WERI-Rb-1 (cell line): Measurements from ENCODE around the gene TNNI2.

Source experiments
- DNase-seq: peaks from one replicate; pipeline ENCODE4 v3.0.0-alpha.2; 2020
- H3K27ac ChIP-seq: fragments of 250-450 bp; sonication (Bioruptor Pico); 2 replicates; pipeline ENCODE4 v1.5.1; 2020; ENCODE audit warnings: mild to moderate bottlenecking, moderate library complexity
- H3K27me3 ChIP-seq: fragments of 250-450 bp; sonication (Bioruptor Pico); 2 replicates; pipeline ENCODE4 v1.5.1; 2021; ENCODE audit warnings: mild to moderate bottlenecking, low read depth, moderate library complexity; ENCODE audit not compliant: insufficient read depth, severe bottlenecking
- H3K36me3 ChIP-seq: fragments of 250-450 bp; sonication (Bioruptor Pico); 2 replicates; pipeline ENCODE4 v1.5.1; 2020; ENCODE audit warnings: mild to moderate bottlenecking, moderate library complexity
- H3K4me3 ChIP-seq: 2 replicates; pipeline ENCODE4 v1.5.1; 2011; ENCODE audit warnings: low read depth, mild to moderate bottlenecking, control low read depth, low read length
- H3K9me3 ChIP-seq: fragments of 250-450 bp; sonication (Bioruptor Pico); 2 replicates; pipeline ENCODE4 v1.5.1; 2021; ENCODE audit warnings: mild to moderate bottlenecking, moderate library complexity; ENCODE audit not compliant: severe bottlenecking
- TF ChIP-seq, protein P1 (sequence below): IDR thresholded peaks from 2 replicates; pipeline ENCODE4 v1.5.1; 2011; ENCODE audit warnings: low read depth, mild to moderate bottlenecking, control low read depth, inconsistent platforms, low read length

Gene TNNI2

DNA sequence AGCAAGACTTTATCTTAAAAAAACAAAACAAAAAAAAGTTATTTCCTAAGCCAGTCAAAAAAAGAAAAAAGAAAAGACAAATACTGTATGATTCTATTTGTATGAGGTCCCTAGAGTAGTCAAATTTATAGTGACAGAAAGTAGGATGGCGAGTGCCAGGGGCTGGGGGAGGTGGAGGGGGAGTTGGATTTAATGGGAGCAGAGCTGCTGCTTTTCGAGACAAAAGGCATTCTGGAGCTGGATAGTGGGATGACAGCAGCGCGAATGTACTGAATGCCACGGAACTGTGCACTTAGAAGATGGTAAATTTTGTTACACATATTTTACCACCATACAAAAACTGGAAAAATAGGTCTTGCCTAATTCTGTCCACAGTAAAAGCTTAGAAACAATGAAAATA lies 21.8 kb upstream of the TNNI2 start:
- TF ChIP-seq, protein P1, sequence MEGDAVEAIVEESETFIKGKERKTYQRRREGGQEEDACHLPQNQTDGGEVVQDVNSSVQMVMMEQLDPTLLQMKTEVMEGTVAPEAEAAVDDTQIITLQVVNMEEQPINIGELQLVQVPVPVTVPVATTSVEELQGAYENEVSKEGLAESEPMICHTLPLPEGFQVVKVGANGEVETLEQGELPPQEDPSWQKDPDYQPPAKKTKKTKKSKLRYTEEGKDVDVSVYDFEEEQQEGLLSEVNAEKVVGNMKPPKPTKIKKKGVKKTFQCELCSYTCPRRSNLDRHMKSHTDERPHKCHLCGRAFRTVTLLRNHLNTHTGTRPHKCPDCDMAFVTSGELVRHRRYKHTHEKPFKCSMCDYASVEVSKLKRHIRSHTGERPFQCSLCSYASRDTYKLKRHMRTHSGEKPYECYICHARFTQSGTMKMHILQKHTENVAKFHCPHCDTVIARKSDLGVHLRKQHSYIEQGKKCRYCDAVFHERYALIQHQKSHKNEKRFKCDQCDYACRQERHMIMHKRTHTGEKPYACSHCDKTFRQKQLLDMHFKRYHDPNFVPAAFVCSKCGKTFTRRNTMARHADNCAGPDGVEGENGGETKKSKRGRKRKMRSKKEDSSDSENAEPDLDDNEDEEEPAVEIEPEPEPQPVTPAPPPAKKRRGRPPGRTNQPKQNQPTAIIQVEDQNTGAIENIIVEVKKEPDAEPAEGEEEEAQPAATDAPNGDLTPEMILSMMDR: no peak
- Histone ChIP-seq H3K9me3 (peaks cover 22% of the 10 kb centered on the region), H3K36me3 (no peaks in the 10 kb centered on the region), H3K27ac (no peak overlapping the region), H3K4me3 (no peak overlapping the region), H3K27me3 (peaks cover 97% of the 10 kb centered on the region)
- DNase-seq: no peak

DNA sequence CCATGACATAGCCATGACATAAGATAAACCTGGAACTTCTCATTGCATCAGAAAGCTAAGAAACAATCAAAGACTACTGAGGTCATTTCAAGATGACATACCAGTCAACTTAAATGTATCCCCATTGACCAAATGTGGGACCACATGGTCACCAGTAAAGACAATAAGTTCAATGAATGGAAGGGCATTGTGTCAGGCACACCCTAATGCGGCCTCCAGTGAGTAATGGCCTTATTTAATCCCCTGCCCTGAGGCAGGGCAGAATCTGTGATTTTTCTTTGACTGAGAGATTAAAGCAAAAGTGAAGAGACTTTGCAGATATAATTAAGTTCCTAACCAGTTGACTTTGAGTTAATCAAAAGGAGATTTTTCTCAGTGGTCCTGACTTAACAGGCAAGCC lies 21.3 kb upstream of the TNNI2 start:
- DNase-seq: no peak
- Histone ChIP-seq H3K36me3 (no peaks in the 10 kb centered on the region), H3K9me3 (peaks cover 17% of the 10 kb centered on the region), H3K27me3 (peaks cover 97% of the 10 kb centered on the region), H3K27ac (no peak overlapping the region), H3K4me3 (no peak overlapping the region)
- TF ChIP-seq, protein P1: no peak

DNA sequence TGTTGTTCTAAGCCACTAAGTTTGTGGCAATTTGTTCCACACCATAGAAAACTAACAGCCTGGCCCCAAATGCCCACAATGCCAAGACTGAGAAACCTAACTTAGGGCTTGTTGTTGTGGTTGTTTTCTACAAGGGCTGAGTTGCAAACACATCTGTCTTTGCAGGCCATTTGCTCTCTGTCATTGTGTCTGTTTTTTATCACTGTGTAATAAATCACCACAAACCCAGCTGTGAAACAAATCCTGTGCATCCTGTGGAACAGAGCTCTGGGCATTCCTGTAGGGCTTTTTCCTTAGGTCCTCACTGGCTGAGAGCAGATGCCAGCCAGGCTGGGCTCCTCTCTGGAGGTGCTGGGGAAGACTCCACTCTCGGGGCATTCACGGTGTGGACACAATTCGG lies 19.7 kb upstream of the TNNI2 start:
- H3K27me3 ChIP-seq: peaks cover 97% of the 10 kb centered on the region
- TF ChIP-seq, protein P1: no peak
- H3K4me3 ChIP-seq: no peak overlapping the region
- no peak for DNase-seq
- peaks cover 15% of the 10 kb centered on the region for H3K9me3 ChIP-seq
- H3K27ac ChIP-seq: no peak overlapping the region
- H3K36me3 ChIP-seq: no peaks in the 10 kb centered on the region

DNA sequence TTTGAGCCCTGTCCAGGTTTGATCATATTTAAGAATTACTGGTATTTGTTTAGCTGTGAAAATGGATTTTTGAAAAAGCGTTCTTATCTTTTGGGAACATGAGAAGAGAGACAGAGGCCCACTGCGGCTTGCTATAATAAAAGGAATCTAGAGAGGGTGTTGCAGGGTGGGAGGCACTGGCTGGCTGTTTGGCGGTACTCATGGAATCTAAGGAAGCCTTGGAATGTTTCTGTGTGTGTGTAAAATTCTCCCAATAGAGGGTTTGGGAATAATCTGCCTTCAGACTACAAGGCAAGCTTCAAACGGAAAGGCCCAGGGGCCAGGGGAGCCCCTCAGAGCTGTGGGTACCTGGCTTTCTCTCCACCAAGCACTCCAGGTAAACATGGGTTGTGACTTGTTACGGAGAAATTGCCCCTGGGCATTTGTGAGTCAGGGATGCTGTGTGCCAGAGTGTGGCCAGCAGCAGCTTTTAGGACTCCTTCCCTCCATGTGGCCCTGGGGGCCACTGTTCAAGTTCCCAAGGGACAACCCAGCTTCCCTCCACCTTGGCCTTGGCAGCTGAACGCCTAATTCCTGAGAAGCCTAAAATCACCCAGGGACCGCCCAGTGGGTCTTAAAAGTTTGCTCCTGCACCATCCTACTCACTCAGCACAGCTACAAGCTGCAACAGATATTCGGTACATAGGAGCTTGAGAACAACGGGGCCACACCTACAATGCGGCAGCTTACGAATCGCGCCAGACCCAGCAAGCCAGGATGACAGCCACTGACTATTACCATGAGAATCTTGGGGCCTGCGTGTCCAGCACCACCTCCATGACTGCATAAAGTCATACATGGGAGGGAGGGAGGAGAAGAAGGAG lies 18.1 kb upstream of the TNNI2 start:
- Histone ChIP-seq H3K36me3 (no peaks in the 10 kb centered on the region), H3K9me3 (peaks cover 15% of the 10 kb centered on the region), H3K27ac (no peak overlapping the region), H3K4me3 (no peak overlapping the region), H3K27me3 (peaks cover 97% of the 10 kb centered on the region)
- no peak for DNase-seq
- TF ChIP-seq, protein P1: no peak

DNA sequence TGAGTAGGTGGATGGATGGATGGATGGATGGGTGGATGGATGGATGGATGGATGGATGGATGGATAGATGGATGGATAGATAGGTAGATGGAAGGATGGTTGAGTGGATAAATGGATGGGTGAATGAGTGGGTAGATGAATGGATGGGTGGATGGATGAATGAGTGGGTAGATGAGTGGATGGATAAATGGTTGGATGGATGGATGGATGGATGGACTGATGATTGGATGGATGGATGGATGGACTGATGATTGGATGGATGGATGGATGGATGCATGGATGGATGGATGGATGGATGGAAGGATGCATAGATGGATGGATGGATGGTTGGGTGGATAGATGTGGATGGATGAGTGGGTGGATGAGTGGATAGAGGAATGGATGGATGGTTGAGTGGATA lies 17.2 kb upstream of the TNNI2 start:
- no peak for DNase-seq
- Histone ChIP-seq H3K4me3 (no peak overlapping the region), H3K27ac (no peak overlapping the region), H3K36me3 (no peaks in the 10 kb centered on the region), H3K9me3 (peaks cover 15% of the 10 kb centered on the region), H3K27me3 (peaks cover 97% of the 10 kb centered on the region)
- TF ChIP-seq, protein P1: no peak
